GM23338 (cell line): ENCODE data around the gene HTT. TPM values are rescaled to one million over a fixed set of nuclear protein-coding genes. Genes with fewer than 3 reads are reported as not detected.

Source experiments
- ATAC-seq: fragments of 200-7000 bp; cut with Tn5 transposase; 3 replicates; pipeline ENCODE4 v1.9.1; 2020
- DNase-seq: peaks from one replicate; pipeline ENCODE4 v3.0.0-alpha.2; 2015; ENCODE audit warnings: low spot score
- H2AFZ ChIP-seq: fragments of 200-600 bp; sonication (generic); 2 replicates; pipeline ENCODE4 v1.8.0; 2016; ENCODE audit warnings: antibody characterized with exemption, mild to moderate bottlenecking, moderate library complexity
- H3F3A ChIP-seq: fragments of 200-600 bp; sonication (generic); replicated peaks from 2 replicates; pipeline ENCODE4 v1.8.0; 2017; ENCODE audit warnings: antibody characterized with exemption, mixed run types, low read depth
- H3K27ac ChIP-seq: fragments of 200-600 bp; sonication (generic); 2 replicates; pipeline ENCODE4 v1.6.1; 2016; ENCODE audit warnings: low read depth
- H3K27me3 ChIP-seq: fragments of 200-600 bp; sonication (generic); 2 replicates; pipeline ENCODE4 v1.8.0; 2016; ENCODE audit warnings: mild to moderate bottlenecking, mixed run types, moderate library complexity; ENCODE audit not compliant: insufficient read depth
- H3K36me3 ChIP-seq: fragments of 200-600 bp; sonication (generic); 2 replicates; pipeline ENCODE4 v1.8.0; 2016; ENCODE audit warnings: mild to moderate bottlenecking; ENCODE audit not compliant: insufficient read depth
- H3K4me1 ChIP-seq: fragments of 200-600 bp; sonication (generic); 2 replicates; pipeline ENCODE4 v1.8.0; 2016; ENCODE audit warnings: mild to moderate bottlenecking, moderate library complexity; ENCODE audit not compliant: insufficient read depth
- H3K4me2 ChIP-seq: fragments of 200-600 bp; sonication (generic); 2 replicates; pipeline ENCODE4 v1.7.1; 2017; ENCODE audit warnings: mixed run types
- H3K4me3 ChIP-seq: fragments of 200-600 bp; sonication (generic); 2 replicates; pipeline ENCODE4 v1.6.1; 2016; ENCODE audit warnings: mixed run types
- H3K79me2 ChIP-seq: fragments of 200-600 bp; sonication (generic); replicated peaks from 2 replicates; pipeline ENCODE4 v1.8.0; 2017; ENCODE audit warnings: mild to moderate bottlenecking; ENCODE audit not compliant: insufficient read depth
- H3K9me2 ChIP-seq: fragments of 200-600 bp; sonication (generic); 2 replicates; pipeline ENCODE4 v1.8.0; 2017; ENCODE audit not compliant: insufficient read depth
- H4K20me1 ChIP-seq: fragments of 200-600 bp; sonication (generic); replicated peaks from 2 replicates; pipeline ENCODE4 v1.8.0; 2017; ENCODE audit warnings: mild to moderate bottlenecking; ENCODE audit not compliant: insufficient read depth
- H3K27ac Mint-ChIP-seq: 2 replicates; pipeline ENCODE4 v1.8.0; 2020; ENCODE audit warnings: inconsistent platforms, mild to moderate bottlenecking, moderate library complexity, mixed read lengths
- H3K27me3 Mint-ChIP-seq: 3 replicates; pipeline ENCODE4 v1.8.0; 2022; ENCODE audit warnings: low read depth, mild to moderate bottlenecking, moderate library complexity, mixed read lengths, inconsistent platforms; ENCODE audit not compliant: insufficient read depth, poor library complexity
- H3K36me3 Mint-ChIP-seq: 3 replicates; pipeline ENCODE4 v1.8.0; 2021; ENCODE audit warnings: low read depth, mild to moderate bottlenecking, inconsistent platforms, moderate library complexity, mixed read lengths
- H3K4me1 Mint-ChIP-seq: 3 replicates; pipeline ENCODE4 v1.8.0; 2020; ENCODE audit warnings: mild to moderate bottlenecking, inconsistent platforms, mixed read lengths
- H3K4me3 Mint-ChIP-seq: 3 replicates; pipeline ENCODE4 v1.8.0; 2021; ENCODE audit warnings: moderate library complexity, mild to moderate bottlenecking, inconsistent platforms, mixed read lengths
- H3K9me3 Mint-ChIP-seq: 3 replicates; pipeline ENCODE4 v1.8.0; 2020; ENCODE audit warnings: moderate library complexity, mild to moderate bottlenecking, inconsistent platforms, mixed read lengths
- CREB1 ChIP-seq: fragments of 250-450 bp; sonication (Bioruptor Pico); IDR thresholded peaks from 2 replicates; pipeline ENCODE4 v1.5.0; 2020; ENCODE audit warnings: low read depth, mild to moderate bottlenecking, moderate library complexity
- CTCF ChIP-seq, 2 experiments: fragments of 200-600 bp in 1 of 2; sonication (generic) in 1 of 2; conservative IDR thresholded peaks; 2 replicates each; pipeline versions ENCODE4 v1.5.1 to v1.6.1; 2016 to 2017; ENCODE audit warnings: antibody characterized with exemption in 2 of 2, low read depth in 2 of 2, mild to moderate bottlenecking in 2 of 2, moderate library complexity in 1 of 2
- ETS1 ChIP-seq: IDR thresholded peaks from 2 replicates; pipeline ENCODE4 v1.6.1; 2016; ENCODE audit warnings: antibody characterized with exemption
- EZH2 ChIP-seq: fragments of 200-600 bp; sonication (generic); IDR thresholded peaks from one replicate; pipeline ENCODE4 v1.8.0; 2017; ENCODE audit warnings: antibody characterized with exemption, mild to moderate bottlenecking, low read depth; ENCODE audit not compliant: unreplicated experiment
- EZH2phosphoT487 ChIP-seq: fragments of 200-600 bp; sonication (generic); IDR thresholded peaks from one replicate; pipeline ENCODE4 v1.8.1; 2018; ENCODE audit warnings: antibody characterized with exemption; ENCODE audit not compliant: unreplicated experiment
- JUNB ChIP-seq: IDR thresholded peaks from one replicate; pipeline ENCODE4 v1.6.1; 2016; ENCODE audit warnings: antibody characterized with exemption; ENCODE audit not compliant: unreplicated experiment
- NANOG ChIP-seq: IDR thresholded peaks from 2 replicates; pipeline ENCODE4 v1.6.1; 2016; ENCODE audit warnings: antibody characterized with exemption, borderline replicate concordance
- POLR2AphosphoS5 ChIP-seq: IDR thresholded peaks from 2 replicates; pipeline ENCODE4 v1.6.1; 2016; ENCODE audit warnings: antibody characterized with exemption, low read depth
- REST ChIP-seq: IDR thresholded peaks from one replicate; pipeline ENCODE4 v1.6.1; 2018; ENCODE audit warnings: antibody characterized with exemption; ENCODE audit not compliant: unreplicated experiment
- STAT1 ChIP-seq: IDR thresholded peaks from one replicate; pipeline ENCODE4 v1.6.1; 2016; ENCODE audit warnings: antibody characterized with exemption; ENCODE audit not compliant: unreplicated experiment
- ZNF114 ChIP-seq: fragments of 250-450 bp; sonication (Bioruptor Pico); IDR thresholded peaks from 2 replicates; pipeline ENCODE4 v1.5.0; 2020; ENCODE audit warnings: mild to moderate bottlenecking, moderate library complexity
- ZNF331 ChIP-seq: fragments of 250-450 bp; sonication (Bioruptor Pico); IDR thresholded peaks from 2 replicates; pipeline ENCODE4 v1.5.0; 2020; ENCODE audit warnings: low read depth, mild to moderate bottlenecking, moderate library complexity
- polyA plus RNA-seq: library from polyadenylated mRNA; unstranded; fragments of >200 nt; fragmentation: Nextera tagmentation; extraction: Ambion mirVana; gene quantifications from 2 replicates; pipeline ENCODE4 v1.2.1, GENCODE V29; 2016
- total RNA-seq: library from RNA; depleted of rRNA; stranded (reverse); fragments of >200 nt; shearing (Covaris generic); gene quantifications from 2 replicates; pipeline ENCODE4 v1.2.3, GENCODE V29; 2014
- TF ChIP-seq, protein P1 (sequence below): fragments of 250-450 bp; sonication (Bioruptor Pico); IDR thresholded peaks from 2 replicates; pipeline ENCODE4 v1.5.0; 2020; ENCODE audit warnings: mild to moderate bottlenecking, moderate library complexity

Gene HTT
- total and polyA plus RNA-seq, 2 experiments from 2014 or later: 26.6 to 67.7 TPM

- Histone ChIP-seq H3K27me3 (no peaks in the 10 kb centered on the region), H4K20me1 (no peaks in the 10 kb centered on the region), H3K4me3 (no peak overlapping the region), H3K4me2 (no peak overlapping the region), H3F3A (no peaks in the 10 kb centered on the region), H3K9me2 (peaks cover 5% of the 10 kb centered on the region; the same call in 1 of the 2 replicates), H3K27ac (no peak overlapping the region), H2AFZ (no peak overlapping the region), H3K79me2 (no peaks in the 10 kb centered on the region), H3K4me1 (no peaks in the 10 kb centered on the region), H3K36me3 (no peaks in the 10 kb centered on the region)
- peaks cover 15% of the 10 kb centered on the region for H3K27me3 Mint-ChIP-seq
- H3K9me3 Mint-ChIP-seq: peaks cover 5% of the 10 kb centered on the region; the same call in 1 of the 3 replicates
- TF ChIP-seq EZH2phosphoT487 (no peak), CTCF (conservative IDR thresholded peaks at IDR 0.05; ENCODE audit: low read depth in 2 of 2) (no peak), CREB1 (CRISPR knock-in tag) (no peak), POLR2AphosphoS5 (no peak), EZH2 (no peak), NANOG (no peak), ZNF331 (no peak), ZNF114 (no peak), JUNB (no peak), STAT1 (no peak), REST (no peak), ETS1 (no peak)
- TF ChIP-seq, protein P1, sequence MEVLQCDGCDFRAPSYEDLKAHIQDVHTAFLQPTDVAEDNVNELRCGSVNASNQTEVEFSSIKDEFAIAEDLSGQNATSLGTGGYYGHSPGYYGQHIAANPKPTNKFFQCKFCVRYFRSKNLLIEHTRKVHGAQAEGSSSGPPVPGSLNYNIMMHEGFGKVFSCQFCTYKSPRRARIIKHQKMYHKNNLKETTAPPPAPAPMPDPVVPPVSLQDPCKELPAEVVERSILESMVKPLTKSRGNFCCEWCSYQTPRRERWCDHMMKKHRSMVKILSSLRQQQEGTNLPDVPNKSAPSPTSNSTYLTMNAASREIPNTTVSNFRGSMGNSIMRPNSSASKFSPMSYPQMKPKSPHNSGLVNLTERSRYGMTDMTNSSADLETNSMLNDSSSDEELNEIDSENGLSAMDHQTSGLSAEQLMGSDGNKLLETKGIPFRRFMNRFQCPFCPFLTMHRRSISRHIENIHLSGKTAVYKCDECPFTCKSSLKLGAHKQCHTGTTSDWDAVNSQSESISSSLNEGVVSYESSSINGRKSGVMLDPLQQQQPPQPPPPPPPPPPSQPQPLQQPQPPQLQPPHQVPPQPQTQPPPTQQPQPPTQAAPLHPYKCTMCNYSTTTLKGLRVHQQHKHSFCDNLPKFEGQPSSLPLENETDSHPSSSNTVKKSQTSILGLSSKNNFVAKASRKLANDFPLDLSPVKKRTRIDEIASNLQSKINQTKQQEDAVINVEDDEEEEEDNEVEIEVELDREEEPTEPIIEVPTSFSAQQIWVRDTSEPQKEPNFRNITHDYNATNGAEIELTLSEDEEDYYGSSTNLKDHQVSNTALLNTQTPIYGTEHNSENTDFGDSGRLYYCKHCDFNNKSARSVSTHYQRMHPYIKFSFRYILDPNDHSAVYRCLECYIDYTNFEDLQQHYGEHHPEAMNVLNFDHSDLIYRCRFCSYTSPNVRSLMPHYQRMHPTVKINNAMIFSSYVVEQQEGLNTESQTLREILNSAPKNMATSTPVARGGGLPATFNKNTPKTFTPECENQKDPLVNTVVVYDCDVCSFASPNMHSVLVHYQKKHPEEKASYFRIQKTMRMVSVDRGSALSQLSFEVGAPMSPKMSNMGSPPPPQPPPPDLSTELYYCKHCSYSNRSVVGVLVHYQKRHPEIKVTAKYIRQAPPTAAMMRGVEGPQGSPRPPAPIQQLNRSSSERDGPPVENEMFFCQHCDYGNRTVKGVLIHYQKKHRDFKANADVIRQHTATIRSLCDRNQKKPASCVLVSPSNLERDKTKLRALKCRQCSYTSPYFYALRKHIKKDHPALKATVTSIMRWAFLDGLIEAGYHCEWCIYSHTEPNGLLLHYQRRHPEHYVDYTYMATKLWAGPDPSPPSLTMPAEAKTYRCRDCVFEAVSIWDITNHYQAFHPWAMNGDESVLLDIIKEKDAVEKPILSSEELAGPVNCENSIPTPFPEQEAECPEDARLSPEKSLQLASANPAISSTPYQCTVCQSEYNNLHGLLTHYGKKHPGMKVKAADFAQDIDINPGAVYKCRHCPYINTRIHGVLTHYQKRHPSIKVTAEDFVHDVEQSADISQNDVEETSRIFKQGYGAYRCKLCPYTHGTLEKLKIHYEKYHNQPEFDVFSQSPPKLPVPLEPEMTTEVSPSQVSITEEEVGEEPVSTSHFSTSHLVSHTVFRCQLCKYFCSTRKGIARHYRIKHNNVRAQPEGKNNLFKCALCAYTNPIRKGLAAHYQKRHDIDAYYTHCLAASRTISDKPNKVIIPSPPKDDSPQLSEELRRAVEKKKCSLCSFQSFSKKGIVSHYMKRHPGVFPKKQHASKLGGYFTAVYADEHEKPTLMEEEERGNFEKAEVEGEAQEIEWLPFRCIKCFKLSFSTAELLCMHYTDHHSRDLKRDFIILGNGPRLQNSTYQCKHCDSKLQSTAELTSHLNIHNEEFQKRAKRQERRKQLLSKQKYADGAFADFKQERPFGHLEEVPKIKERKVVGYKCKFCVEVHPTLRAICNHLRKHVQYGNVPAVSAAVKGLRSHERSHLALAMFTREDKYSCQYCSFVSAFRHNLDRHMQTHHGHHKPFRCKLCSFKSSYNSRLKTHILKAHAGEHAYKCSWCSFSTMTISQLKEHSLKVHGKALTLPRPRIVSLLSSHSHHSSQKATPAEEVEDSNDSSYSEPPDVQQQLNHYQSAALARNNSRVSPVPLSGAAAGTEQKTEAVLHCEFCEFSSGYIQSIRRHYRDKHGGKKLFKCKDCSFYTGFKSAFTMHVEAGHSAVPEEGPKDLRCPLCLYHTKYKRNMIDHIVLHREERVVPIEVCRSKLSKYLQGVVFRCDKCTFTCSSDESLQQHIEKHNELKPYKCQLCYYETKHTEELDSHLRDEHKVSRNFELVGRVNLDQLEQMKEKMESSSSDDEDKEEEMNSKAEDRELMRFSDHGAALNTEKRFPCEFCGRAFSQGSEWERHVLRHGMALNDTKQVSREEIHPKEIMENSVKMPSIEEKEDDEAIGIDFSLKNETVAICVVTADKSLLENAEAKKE (CRISPR knock-in tag): no peak
- H3K36me3 Mint-ChIP-seq: no peaks in the 10 kb centered on the region
- H3K27ac Mint-ChIP-seq: no peak overlapping the region
- no peak for DNase-seq
- H3K4me3 Mint-ChIP-seq: no peak overlapping the region
- H3K4me1 Mint-ChIP-seq: peaks cover 8% of the 10 kb centered on the region; the same call in 2 of the 3 replicates
- ATAC-seq: no peak
These were observed 8.9 kb upstream of the HTT start for GRCh38 chr4:3065551-3065950.
